WI38 (cell line): ENCODE data around the gene PI16.

Source experiments
- H3K4me3 ChIP-seq: 2 replicates; pipeline ENCODE4 v1.5.1; 2011; ENCODE audit warnings: low read depth, mild to moderate bottlenecking, control low read depth, low read length
- TF ChIP-seq, protein P1 (sequence below): IDR thresholded peaks from 2 replicates; pipeline ENCODE4 v1.5.1; 2012; ENCODE audit warnings: low read depth, mild to moderate bottlenecking, control low read depth, low read length

PI16 gene

DNA sequence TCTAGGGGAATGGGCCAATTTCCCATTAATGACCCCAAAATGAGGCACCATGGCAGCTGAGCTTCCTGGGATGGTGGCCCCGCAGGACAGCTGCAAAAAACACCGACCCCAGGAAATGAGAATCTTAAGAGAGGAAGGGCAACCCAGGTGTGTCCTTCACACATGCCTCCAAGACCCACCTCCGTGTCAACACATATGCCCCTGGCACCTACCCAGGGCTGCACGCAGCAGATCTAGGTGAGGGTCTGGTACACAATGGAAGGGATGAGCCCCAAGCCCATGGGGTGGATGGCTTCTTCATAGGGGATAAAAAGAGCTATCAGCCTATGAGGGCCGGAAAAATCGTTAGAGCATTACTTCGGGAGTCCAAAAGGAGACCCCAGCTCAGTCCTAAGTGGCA, 22.0 kb downstream of the PI16 start:
- TF ChIP-seq, protein P1, sequence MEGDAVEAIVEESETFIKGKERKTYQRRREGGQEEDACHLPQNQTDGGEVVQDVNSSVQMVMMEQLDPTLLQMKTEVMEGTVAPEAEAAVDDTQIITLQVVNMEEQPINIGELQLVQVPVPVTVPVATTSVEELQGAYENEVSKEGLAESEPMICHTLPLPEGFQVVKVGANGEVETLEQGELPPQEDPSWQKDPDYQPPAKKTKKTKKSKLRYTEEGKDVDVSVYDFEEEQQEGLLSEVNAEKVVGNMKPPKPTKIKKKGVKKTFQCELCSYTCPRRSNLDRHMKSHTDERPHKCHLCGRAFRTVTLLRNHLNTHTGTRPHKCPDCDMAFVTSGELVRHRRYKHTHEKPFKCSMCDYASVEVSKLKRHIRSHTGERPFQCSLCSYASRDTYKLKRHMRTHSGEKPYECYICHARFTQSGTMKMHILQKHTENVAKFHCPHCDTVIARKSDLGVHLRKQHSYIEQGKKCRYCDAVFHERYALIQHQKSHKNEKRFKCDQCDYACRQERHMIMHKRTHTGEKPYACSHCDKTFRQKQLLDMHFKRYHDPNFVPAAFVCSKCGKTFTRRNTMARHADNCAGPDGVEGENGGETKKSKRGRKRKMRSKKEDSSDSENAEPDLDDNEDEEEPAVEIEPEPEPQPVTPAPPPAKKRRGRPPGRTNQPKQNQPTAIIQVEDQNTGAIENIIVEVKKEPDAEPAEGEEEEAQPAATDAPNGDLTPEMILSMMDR: no peak
- H3K4me3 ChIP-seq: no peak overlapping the region

DNA sequence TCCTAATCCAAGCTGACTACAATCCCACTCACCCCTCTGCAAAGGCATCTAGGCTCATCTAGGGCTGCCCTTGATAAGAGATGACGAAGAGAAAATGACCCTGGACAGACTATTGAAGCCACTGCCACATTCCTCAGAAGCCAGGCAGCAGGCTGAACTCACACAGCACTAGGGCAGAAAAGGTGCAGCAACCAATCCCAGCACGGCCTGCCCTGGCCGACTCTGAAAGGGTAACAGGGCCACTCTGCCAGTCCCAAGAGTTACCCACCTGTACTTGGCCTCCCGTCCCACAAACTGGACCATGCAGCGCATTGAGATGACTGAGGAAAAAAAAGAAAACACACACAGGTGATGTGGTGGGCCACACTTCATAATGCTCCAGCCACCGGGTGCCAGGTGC, 22.4 kb downstream of the PI16 start:
- no peak overlapping the region for H3K4me3 ChIP-seq
- TF ChIP-seq, protein P1: no peak

DNA sequence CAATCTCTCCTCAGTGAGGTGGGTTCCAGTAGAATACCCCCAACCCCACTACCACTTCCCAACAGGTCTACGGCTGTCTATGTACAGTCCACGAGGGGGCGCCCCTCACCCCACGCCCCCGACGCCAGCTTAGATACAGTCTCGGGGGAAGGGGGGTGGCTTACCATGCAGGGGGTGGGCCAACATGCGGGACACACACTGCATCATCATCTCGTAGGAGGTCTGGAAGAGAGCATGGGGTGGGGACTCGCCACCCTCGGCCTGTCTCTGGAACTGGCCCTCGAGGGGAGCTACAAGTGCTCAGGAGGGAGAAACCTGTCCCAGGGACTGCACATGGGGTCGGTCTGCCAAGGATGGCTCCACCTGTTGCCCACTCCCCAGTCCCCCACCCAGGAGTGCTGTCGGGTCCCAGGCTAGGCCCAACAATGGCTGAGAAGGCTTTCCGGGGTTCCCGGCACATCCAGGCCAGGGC, 23.0 kb downstream of the PI16 start:
- TF ChIP-seq, protein P1: peak; percentile 31; the same call in 1 of the 2 replicates
- H3K4me3 ChIP-seq: no peak overlapping the region

DNA sequence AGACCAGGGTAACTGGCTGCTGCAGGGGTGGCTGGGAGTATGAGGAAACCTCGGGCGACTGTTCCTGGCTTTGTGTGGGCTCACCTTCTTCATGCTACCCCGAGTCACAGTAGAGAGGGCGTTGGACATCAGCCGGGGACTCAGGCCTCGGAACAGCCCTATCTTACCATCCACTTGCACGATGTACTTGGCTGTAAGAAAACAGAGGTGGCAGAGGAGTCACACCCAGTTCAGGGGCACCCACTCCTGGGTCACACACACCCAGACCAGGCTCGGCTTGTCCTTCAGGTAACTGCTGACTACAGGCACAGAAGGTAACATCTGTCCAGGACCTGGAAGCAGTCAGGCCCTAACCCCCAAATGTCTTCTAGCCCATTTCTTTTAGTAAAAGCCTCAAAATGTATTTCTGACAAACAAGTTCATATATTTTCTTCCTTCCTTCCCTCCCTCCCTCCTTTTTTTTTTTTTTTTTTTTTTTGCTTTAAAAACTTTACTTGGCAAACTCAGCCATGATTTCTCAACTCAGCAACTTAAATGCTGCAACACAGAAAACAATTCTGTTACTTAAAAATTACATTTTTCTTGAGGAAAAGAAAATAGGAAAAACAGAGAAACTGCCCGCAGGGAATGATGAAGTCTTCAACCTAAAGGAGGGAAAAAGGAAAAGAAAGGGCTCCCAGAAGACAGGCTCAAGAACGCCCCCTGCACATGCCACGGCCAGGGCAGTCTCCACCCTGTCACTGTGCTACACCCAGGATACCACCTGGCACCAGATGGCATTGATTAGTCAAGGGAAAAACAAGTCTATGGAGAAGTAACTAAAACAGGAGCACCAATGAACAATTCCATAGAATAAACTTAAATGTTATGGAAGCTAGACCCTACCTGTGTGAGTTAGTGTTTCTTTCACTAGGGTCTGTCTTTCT, 24.1 kb downstream of the PI16 start:
- TF ChIP-seq, protein P1: no peak
- H3K4me3 ChIP-seq: no peak overlapping the region

DNA sequence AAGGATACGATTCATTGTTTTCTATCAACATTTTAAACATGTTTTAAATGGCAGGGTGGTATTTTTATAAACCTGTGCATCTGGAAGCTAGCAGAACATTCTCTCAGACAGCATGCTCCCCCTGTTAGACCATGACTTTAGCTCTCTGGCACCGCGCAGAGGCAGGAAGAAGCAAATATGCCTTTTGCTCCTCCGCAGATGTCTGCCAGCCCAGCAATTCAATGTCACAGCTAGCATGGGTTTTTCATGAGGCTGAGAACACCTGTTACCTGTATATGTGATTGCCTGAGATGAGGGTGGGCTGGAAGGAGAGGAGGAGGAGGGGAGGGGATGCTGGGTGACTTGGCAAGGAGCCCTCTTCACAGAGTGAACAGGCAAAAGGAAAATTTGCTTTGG, 24.8 kb downstream of the PI16 start:
- no peak overlapping the region for H3K4me3 ChIP-seq
- TF ChIP-seq, protein P1: peak; percentile 58

DNA sequence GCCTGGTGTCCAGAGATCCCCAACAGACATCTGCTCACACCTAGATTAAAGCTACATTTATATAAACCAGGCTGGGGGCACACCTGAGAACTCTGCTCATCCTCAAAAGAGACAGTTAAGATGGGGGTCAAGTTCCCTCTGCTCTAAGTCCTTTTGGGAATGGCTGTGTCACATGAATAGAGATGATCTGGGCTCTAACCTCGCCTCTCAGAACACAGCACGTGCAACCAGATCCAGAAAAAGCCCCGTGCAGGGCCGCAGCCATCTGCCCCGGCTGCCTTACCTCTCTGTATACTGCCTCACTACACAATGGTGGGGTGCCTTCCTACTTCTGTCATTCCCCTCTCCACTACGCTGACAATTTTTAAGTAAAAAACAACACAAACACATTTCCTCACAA, 25.6 kb downstream of the PI16 start:
- TF ChIP-seq, protein P1: no peak
- no peak overlapping the region for H3K4me3 ChIP-seq

DNA sequence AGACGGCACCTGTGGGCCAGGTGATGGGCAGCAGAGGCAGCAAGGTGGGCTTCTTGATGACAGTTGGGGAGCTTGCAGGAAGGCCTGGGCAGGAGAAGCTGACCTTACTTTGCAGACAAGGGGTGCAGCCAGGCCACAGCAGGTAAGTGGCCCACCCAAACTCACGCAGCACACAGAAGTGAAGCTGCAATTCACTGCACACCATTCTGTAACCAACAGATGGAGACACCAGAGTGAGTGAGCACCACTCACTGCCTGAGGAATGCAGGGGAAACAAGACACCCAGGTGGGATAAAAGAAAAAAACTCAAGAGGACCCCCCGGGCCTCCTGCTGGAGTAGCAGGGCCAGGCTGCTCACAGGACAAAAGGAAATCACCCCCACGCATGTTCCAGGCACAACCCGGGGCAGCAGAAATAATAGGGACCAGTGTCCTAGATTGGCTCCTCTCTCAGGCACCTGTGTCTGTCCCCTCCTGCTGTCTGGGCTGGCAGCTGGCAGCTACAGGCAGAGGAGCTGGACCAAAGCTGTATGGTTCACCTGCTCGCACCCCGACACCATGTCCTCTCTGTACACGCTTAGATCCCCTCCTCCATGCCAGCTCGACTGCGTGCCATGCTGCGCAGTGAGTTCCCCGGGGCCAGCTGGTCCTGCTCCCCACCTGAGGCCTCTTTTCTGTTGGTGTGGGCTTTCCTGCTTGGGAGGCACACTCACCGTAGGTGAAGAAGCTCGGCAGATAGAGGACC, 26.5 kb downstream of the PI16 start:
- TF ChIP-seq, protein P1: no peak

More for the DNA sequence above, 26.5 kb downstream of the PI16 start:
- H3K4me3 ChIP-seq: no peak overlapping the region
